Measurements from ENCODE around the gene KDM8.

The KDM8 gene

DNA sequence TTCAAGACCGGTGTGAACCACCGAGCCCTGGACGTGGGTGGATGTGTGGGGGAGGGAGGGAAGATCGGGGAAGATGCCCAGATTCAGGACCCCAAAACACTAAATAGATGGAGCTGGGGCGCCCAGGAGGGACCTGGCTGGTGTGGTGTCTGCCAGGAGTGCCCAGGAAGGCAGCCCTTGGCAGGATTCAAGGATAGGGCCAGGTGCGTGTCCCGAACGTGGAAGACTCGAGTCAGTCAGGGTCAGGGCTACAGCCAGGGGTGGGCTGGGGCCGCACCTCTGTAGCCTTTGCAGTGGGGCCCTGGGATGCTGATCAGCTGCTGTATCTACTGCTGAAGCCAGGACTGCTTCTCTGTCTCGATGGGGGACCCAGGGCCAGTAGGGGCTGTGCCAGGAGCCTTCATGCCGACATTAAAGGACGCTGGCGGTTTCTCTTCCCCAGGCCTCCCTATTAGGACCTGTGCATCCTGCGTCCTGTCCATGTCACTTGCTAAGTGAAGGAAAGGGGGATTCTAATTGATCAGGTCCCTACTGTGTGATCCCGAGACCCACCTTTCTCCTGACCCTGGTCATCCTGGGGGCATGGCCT, 13.1 kb downstream of the KDM8 start:
- no peak for DNase-seq

GRCh38 chr16:27217256-27217655, 13.9 kb downstream of the KDM8 start:
- DNase-seq, result peak; percentile 36

- no peak for DNase-seq
Measured at GRCh38 chr16:27218756-27219155, 15.4 kb downstream of the KDM8 start.

DNA sequence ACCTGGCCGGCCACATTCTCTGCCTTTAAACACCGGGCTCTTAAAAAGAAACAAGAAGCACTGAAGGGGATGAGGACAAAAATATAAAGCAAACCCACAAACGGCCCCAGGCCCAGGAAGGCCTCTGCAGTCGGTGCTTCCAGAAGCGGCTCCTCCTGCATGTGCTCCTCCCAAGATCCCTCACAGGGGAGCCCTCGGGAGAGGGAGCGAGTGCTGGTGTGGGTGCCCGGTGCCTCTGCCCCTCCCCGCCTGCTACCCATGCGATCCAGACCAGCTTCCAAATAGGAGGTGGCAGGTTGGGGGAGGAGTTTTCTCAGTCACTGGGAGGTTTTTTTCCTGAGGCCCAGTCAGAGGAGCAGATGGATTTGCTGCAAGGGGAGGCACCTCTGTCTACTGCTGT, 15.8 kb downstream of the KDM8 start:
- no peak for DNase-seq

- no peak for DNase-seq
Measured at GRCh38 chr16:27220120-27220519, 16.8 kb downstream of the KDM8 start.

DNA sequence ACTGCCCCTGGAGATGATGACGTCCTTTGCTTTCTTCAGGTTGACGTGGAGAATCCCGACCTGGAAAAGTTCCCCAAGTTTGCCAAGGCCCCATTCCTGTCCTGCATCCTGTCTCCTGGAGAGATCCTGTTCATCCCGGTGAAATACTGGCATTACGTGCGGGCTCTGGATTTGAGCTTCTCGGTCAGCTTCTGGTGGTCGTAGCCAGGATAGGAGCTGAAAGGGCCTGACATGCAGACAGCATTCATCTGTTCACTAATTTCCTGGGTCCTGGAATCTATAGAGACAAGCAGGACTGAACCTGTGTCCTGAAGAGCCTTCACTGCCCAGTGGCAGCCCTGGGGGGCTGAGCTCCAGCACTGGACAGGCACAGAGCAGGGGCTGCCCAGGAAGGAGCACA, 17.2 kb downstream of the KDM8 start:
- no peak for DNase-seq

GRCh38 chr16:27220991-27221390, 17.7 kb downstream of the KDM8 start:
- DNase-seq, result no peak

- DNase-seq, result no peak
Measured at GRCh38 chr16:27221576-27222248, 18.4 kb downstream of the KDM8 start.

DNA sequence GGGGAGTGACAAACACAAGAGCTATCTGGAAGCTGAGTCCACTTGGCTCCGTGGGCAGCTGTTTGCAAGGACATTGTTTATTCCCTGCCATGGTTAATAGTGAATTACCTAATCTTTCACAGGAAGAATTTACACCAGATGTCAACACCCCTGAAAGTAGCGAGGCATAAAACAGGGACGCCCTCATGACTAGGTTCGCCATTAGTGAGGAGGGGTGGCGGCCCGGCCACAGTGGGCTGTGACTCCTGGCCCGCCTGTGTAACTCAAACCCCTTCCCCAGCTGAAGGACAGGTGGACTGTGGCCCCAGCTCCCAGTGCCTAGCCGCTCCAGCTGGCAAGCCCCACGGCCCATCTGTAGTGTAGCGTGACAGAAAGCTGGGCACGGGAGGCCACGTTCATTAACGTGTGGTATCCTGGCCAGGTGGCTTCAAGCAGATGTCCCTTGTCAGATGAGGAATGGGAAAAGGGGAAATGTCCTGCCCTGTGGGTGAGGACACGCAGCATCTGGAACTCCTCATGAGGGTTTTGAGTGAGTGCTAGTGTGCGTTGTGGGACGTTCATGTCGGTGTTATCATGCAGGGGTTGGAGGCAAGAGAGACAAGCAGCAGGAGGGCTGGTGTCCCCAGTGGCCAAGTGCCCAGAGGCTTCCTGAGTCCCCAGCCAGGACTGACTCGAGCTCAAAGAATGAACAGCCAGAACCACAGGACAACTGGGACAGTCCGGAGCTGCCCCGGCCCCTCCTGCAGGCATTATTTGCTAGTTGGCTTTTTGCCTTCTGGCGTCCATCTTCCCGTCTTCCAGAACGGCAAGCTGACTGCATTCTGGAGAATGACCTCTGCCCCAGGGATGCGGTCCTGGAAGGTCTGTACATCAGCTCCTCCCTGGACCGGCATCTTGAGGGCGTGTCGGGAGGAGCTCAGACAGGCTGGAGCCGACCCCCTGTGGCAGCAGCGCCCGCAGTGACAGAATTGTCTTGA, 19.2 kb downstream of the KDM8 start:
- peak; percentile 48 for DNase-seq

GRCh38 chr16:27223226-27223610, 19.9 kb downstream of the KDM8 start:
- DNase-seq, result no peak

GRCh38 chr16:27223701-27224100, 20.4 kb downstream of the KDM8 start:
- no peak for DNase-seq

DNA sequence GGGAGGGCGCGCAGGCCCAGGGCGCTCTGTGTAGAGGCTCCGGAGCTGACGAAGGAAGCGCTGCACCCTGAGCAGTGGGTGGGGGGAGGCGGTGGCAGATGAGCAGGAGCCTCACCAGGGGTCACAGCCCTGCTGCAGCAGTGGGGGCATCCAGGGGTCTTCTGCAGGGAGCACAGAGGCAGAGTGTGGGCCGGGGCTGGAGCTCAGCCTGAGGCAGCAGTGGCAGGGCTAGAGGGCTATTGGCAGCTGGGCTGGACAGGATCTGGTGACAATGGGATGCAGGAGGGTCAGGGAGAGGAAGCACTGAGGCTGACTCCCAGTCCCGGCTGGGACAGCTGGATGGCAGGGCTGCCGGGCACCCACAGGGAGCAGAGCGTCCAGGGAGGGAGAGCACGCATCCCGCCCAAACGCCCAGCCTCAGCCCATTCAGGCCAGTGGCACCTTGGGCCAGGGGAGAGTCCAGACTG, 21.0 kb downstream of the KDM8 start:
- DNase-seq, result no peak

GRCh38 chr16:27224741-27225300, 21.5 kb downstream of the KDM8 start:
- DNase-seq, result no peak

- DNase-seq, result no peak
Measured at GRCh38 chr16:27225536-27226360, 22.4 kb downstream of the KDM8 start.

DNA sequence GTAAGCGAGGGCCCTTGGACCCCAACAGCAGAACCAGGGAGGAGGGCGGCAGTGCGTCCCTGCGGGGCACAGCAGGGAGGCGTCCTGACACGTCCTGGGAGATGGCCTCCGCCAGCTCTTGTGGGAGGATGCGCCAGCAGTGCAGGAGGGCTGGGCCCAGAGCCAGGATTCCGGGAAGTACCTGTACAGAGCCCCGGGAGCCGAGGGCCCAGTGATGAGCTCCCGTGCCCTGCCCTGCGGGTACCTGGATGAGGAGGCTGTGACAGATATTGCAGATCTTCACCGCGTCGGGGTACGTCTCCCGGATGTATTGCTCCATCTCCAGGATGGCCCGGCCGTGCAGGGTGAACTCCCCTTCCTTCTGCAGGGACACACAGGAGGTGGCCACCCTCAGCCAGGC, 23.1 kb downstream of the KDM8 start:
- DNase-seq, result no peak

- no peak for DNase-seq
Measured at GRCh38 chr16:27226976-27227705, 23.8 kb downstream of the KDM8 start.

DNA sequence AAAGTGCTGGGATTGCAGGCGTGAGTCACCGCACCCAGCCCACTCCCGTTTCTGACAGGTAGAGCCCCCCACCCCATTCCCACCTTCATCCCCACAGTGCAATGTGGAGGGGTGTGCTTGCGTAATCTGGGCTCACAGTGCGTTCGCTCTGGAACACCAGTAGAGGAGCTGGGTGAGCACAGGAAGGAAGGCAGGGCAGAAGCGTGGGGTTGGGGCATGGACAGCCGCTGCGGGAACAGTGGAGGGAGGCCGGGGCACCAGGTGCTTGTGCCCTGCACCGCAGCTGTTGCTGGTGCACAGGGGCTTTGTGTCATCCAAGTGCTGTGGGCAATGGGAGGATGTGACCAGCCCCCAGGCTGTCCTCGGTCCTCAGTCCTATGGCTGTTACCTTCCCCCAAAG, 24.7 kb downstream of the KDM8 start:
- DNase-seq, result no peak

DNA sequence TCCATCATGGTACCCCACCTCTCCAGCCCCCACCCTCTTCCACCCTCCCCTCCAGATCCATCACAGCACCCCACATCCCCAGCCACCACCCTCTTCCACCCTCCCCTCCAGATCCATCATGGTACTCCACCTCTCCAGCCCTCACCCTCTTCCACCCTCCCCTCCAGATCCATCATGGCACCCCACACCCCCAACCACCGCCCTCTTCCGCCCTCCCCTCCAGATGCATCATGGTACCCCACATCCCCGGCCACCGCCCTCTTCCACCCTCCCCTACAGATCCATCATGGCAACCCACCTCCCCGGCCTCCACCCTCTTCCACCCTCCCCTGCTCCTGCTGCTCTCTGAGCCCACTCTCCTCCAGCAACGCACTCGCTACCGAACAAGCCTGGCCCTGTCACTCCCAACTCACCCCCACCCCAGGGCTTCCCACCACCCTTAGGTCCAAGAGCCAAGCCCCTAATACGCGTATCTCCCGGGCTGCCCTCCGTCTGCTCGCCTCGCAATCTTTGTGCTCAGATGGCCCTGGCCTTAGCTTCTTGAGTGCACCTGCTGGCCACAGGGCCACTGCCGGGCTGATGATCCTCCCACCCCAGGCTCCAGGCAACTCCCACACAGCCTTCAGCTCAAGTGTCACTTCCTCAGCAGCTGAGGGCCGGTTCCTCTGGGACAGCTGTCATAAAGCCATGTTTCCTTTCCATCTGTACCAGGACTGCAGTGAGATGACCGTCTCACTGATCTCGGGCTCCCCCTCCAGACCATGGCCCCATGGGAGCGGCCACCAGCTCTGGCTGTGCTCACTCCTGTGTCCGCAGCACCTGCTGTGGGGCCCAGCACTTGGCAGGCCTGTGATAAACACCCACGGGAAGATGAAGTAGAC, 25.5 kb downstream of the KDM8 start:
- no peak for DNase-seq

GRCh38 chr16:27229891-27230470, 26.7 kb downstream of the KDM8 start:
- DNase-seq, result no peak

DNA sequence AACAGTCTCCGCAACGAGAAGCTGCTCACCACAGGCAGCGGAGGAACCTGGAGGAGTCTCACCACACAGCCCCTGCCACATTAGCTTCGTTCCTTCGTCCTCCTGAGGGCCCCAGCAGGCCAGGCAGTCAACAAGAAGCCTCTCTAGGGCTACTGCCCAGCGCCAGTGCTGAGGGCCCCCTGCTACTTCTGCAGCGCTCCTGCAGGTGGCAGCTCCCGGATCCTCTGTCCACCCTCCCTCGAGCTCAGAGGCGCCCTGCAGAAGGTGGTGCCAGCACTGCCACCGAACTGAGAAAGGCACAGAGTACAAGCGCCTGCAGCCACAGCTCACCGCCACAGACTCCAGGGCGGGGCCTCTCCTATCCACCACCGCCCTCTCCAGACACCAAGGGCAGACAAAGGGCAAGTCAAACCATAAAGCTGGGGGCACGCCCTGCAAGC, 27.3 kb downstream of the KDM8 start:
- no peak for DNase-seq

Data from EL (cell line).